Aorta (tissue), 5 donors: ENCODE measurements around the gene MYO18A. TPM values are rescaled to one million over a fixed set of nuclear protein-coding genes. Genes with fewer than 3 reads are reported as not detected.
A peak's percentile ranks its signal among the peaks of the same experiment; 100 is the strongest.

ENCODE experiments used
- ATAC-seq: fragments of 200-7000 bp; cut with Tn5 transposase; one replicate; pipeline ENCODE4 v1.9.1; 2022; ENCODE audit warnings: moderate library complexity; ENCODE audit not compliant: low FRiP score
- DNase-seq, 2 donors: peaks; one replicate each; pipeline ENCODE4 v3.0.0-alpha.2; 2020
- H3K27ac ChIP-seq, 2 donors: one replicate each; pipeline ENCODE4 v1.5.1; 2013; ENCODE audit warnings: low read length in 2 of 2, mild to moderate bottlenecking in 2 of 2, moderate library complexity in 2 of 2, control low read depth in 1 of 2, inconsistent platforms in 1 of 2, low read depth in 1 of 2
- H3K27me3 ChIP-seq, 2 donors: one replicate each; pipeline ENCODE4 v1.6.1; 2013; ENCODE audit warnings: control low read depth in 1 of 2, low read length in 1 of 2, mild to moderate bottlenecking in 1 of 2, moderate library complexity in 1 of 2; ENCODE audit not compliant: insufficient read depth in 2 of 2, control insufficient read depth in 1 of 2
- H3K36me3 ChIP-seq, 2 donors: one replicate each; pipeline ENCODE4 v1.6.1; 2013; ENCODE audit warnings: control low read depth in 1 of 2, low read length in 1 of 2, mild to moderate bottlenecking in 1 of 2; ENCODE audit not compliant: insufficient read depth in 2 of 2, control insufficient read depth in 1 of 2
- H3K4me1 ChIP-seq, 2 donors: one replicate each; pipeline ENCODE4 v1.6.1; 2013; ENCODE audit warnings: low read length in 2 of 2, control low read depth in 1 of 2, mild to moderate bottlenecking in 1 of 2, moderate library complexity in 1 of 2; ENCODE audit not compliant: insufficient read depth in 2 of 2, control insufficient read depth in 1 of 2
- H3K4me3 ChIP-seq, 2 donors: one replicate each; pipeline ENCODE4 v1.5.1; 2013; ENCODE audit warnings: low read length in 2 of 2, control low read depth in 1 of 2, mild to moderate bottlenecking in 1 of 2
- H3K9me3 ChIP-seq: one replicate; pipeline ENCODE4 v1.6.1; 2013; ENCODE audit warnings: mild to moderate bottlenecking, low read length; ENCODE audit not compliant: control insufficient read depth
- WGBS, 2 donors: extraction: QIAGEN DNeasy Blood & Tissue Kit; methylation state at CpG; one replicate each; pipeline ENCODE4 v1.1.7; 2013; 5-methylcytosine and 5-hydroxymethylcytosine counted together
- intact Hi-C, 2 donors: fragments of 100-400 bp; cut with DNase I; formaldehyde crosslinking; loops; one replicate each; pipeline versions ENCODE4 v1.14.2 to v1.15.0; 2022
- polyA plus RNA-seq, 2 donors: library from polyadenylated mRNA; stranded (reverse); fragments of 200-250 nt; gene quantifications; one replicate each; pipeline ENCODE4 v1.2.3, GENCODE V29; 2013
- total RNA-seq, 2 donors: library from RNA; stranded (reverse); fragmentation: NEBNext Ultra II Directional; extraction: Animal tissue kit (Norgen Biotek cat#: 25700); gene quantifications; one replicate each; pipeline ENCODE4 v1.2.1, GENCODE V29; 2021
- donor health status: healthy with polysubstance abuse.
- donor health status: Bipolar disorder and iron deficiency.
- donor health status: DM: no; HTN: no; CAD: no.
- donor health status: DM: no; HTN: no; CAD: no.
- donor health status: DM: yes; HTN: yes; CAD: no.

The MYO18A gene
- total and polyA plus RNA-seq, 4 donors: 17.4 to 116 (median 104) TPM

DNA sequence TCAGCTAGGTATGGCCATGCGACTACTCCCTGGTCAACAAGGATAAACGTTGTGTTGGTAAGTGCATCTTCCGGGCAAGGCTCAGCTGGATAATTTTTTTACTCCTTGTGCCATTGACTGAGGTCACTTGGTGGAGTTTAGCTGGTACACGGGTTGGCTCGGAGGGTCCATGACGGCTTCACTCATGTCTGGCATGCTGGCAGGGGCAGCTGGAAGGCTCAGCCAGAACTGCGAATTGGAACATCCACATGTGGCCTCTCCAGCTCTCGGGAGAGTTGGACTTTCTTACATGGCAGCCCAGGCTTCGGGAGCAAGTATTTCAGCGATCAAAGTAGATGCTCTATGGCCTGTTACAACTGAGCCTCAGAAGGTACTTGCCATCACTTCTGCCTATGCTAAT lies 35.0 kb upstream of the MYO18A start:
- intact Hi-C loops: loop anchor here (5.0 kb wide), 2 partner anchors 33 to 68 kb away; partner anchors contain the start of gene MYO18A (in 1 of the 2)
- H3K27ac ChIP-seq: no peak overlapping the region
- no peaks in the 10 kb centered on the region for H3K4me1 ChIP-seq
- no peaks in the 10 kb centered on the region for H3K36me3 ChIP-seq
- no peaks in the 10 kb centered on the region for H3K9me3 ChIP-seq
- H3K27me3 ChIP-seq: no peaks in the 10 kb centered on the region
- peak in 1 of 2 donors; percentile 19 for DNase-seq
- no peak overlapping the region for H3K4me3 ChIP-seq
- no peak for ATAC-seq
- WGBS, 2 donors: 31 to 44% methylated on average over 10 of the region's 10 CpGs

DNA sequence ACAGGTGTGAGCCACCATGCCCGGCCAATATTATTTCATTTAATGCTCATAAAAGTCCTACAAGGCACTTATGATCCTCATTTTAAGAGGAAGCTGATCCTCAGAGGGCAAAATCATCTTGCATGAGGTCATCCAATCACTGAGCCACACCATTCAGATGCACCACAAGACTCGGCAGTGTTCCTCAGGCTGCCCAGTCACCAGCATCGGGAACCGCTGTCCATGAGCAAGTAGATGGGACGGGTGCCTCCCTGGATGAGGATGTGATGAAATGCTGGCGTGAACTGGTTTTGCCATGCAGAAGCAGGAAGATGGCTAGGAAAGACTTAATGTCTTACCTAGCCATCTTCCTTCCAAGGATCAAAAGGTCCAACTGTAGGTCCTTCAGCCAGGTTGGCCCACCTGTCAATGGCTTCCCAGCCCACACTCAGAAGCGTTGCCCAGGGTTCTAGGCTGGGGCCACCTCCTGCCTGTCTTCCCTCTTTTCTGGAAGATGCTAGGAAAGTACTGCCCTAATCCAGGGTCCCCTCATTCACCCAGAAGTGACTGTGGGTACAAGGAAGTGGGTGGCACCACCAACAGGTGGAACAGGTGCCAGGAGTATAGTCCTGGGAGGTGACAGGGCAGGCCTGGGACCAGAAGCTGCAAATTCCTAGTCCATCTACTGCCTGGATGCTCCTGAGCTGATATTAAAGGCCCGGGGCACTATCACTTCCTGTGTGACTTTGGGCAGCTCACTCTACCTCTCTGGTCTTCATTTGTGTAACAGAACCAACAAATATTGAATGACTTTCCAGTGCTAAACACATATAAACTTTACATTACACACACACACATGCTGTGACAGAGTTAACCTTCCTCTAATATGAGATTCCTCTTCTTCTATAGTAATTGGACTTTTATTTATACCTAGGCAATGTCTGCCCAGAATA lies 34.3 kb upstream of the MYO18A start:
- Histone ChIP-seq H3K9me3 (no peaks in the 10 kb centered on the region), H3K27ac (no peak overlapping the region), H3K4me3 (no peak overlapping the region), H3K4me1 (no peaks in the 10 kb centered on the region), H3K36me3 (no peaks in the 10 kb centered on the region), H3K27me3 (no peaks in the 10 kb centered on the region)
- ATAC-seq (no peak), DNase-seq (peak; percentile 61 to 74)
- intact Hi-C loops: loop anchor here (5.0 kb wide), 2 partner anchors 32 to 67 kb away; partner anchors contain the start of gene MYO18A (in 1 of the 2)
- 91 to 92% methylated on average over 8 of the region's 8 CpGs for WGBS, 2 donors

DNA sequence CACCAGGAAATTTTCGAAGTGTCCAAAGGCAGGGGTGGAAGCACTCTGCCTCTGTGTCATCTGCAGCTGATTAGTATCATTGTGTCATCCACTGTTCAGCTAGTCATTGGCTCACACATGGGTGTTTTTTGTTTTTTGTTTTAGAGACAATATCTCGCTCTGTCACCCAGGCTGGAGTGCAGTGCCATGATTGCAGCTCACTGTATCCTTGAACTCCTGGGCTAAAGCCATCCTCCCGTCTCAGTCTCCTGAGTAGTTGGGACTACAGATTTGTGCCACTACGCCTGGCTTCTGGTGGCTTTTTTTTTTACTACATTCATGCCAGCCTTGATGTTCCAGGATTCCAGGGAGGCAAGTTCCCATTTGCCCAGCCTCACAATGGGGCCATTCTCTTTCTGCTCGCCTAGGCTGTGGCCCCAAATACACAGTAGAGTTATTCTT lies 32.5 kb upstream of the MYO18A start:
- Histone ChIP-seq H3K27me3 (no peaks in the 10 kb centered on the region), H3K36me3 (no peaks in the 10 kb centered on the region), H3K27ac (no peak overlapping the region), H3K4me1 (no peaks in the 10 kb centered on the region), H3K4me3 (no peak overlapping the region), H3K9me3 (no peaks in the 10 kb centered on the region)
- DNase-seq: peak in 1 of 2 donors; percentile 4
- WGBS, 2 donors: 76 to 87% methylated on average over 5 of the region's 5 CpGs
- intact Hi-C loops: no loop called here
- ATAC-seq: no peak

DNA sequence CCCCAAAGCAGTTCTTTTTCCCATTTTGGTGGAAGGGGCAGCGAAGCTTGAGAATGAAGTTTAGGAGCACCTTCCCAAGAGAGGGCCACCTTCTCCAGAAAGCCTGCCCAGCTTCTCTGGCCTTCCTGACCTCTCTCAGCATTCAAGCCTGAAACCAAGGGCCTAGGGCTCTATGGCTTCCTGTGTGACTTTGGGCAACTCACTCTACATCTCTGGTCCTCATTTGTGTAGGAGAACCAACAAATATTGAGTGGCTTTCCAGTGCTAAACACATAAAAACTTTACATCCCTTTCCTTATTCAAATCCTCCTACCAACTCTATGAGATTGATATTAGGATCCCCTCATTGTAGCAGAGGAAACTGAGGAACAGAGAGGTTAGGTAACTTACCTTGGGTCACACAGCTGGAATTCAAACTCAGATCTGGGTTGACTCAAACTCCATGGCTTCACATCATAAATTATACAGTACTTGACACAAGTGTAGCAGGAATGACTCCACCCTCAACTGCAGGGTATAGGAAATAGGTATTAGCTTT lies 32.0 kb upstream of the MYO18A start:
- no peaks in the 10 kb centered on the region for H3K4me1 ChIP-seq
- no peak overlapping the region for H3K4me3 ChIP-seq
- no peaks in the 10 kb centered on the region for H3K27me3 ChIP-seq
- no peak overlapping the region for H3K27ac ChIP-seq
- ATAC-seq (no peak), DNase-seq (peak in 1 of 2 donors; percentile 23)
- H3K36me3 ChIP-seq: no peaks in the 10 kb centered on the region
- WGBS, 2 donors: 100% methylated on average over 1 of the region's 1 CpG
- intact Hi-C loops: no loop called here
- H3K9me3 ChIP-seq: no peaks in the 10 kb centered on the region

DNA sequence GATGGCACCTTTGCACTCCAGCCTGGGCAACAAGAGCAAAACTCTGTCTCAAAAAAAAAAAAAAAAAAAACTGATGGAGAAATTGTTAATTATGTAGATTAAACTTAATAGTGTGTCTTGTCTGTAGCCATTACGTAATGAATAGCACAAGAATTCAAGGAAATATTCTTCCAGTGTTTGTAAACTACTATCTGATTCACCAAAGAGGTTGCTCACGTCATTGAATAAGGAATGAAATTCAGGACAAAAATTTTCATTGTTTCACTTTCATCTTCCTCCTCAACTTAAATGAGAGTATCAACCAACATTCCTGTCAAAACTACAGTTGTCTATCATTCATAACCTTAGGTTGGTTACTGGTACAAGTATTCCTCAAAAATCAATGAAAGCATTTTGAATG lies 30.7 kb upstream of the MYO18A start:
- H3K4me3 ChIP-seq: no peak overlapping the region
- no peaks in the 10 kb centered on the region for H3K9me3 ChIP-seq
- ATAC-seq (no peak), DNase-seq (no peak)
- no peaks in the 10 kb centered on the region for H3K4me1 ChIP-seq
- no peaks in the 10 kb centered on the region for H3K27me3 ChIP-seq
- no peaks in the 10 kb centered on the region for H3K36me3 ChIP-seq
- H3K27ac ChIP-seq: no peak overlapping the region
- intact Hi-C loops: no loop called here
- 86 to 93% methylated on average over 2 of the region's 2 CpGs for WGBS, 2 donors

DNA sequence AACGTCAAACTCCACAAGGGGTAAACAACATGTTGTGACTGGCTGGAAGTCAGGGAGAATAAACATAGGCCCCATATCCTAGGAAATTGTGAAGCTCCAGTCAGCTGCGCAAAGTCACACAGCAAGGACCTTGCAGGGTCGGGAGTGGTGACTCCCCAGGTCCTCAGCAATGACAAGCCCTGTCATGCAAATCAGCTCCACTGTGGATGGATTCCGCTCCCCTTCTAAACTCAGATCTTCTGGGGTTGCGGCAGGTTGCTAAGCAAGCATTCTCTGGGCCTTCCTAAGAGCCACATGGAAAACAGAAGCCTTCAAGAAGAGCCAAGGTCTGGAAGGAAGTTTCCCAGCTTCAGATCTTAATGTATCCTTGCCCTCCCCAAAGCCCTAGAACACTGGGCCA lies 28.9 kb upstream of the MYO18A start:
- intact Hi-C loops: no loop called here
- no peak for DNase-seq
- H3K36me3 ChIP-seq: no peaks in the 10 kb centered on the region
- no peaks in the 10 kb centered on the region for H3K27me3 ChIP-seq
- H3K4me3 ChIP-seq: no peak overlapping the region
- H3K4me1 ChIP-seq: no peaks in the 10 kb centered on the region
- H3K27ac ChIP-seq: no peak overlapping the region
- WGBS, 2 donors: 90 to 91% methylated on average over 5 of the region's 5 CpGs
- ATAC-seq: no peak
- no peaks in the 10 kb centered on the region for H3K9me3 ChIP-seq

DNA sequence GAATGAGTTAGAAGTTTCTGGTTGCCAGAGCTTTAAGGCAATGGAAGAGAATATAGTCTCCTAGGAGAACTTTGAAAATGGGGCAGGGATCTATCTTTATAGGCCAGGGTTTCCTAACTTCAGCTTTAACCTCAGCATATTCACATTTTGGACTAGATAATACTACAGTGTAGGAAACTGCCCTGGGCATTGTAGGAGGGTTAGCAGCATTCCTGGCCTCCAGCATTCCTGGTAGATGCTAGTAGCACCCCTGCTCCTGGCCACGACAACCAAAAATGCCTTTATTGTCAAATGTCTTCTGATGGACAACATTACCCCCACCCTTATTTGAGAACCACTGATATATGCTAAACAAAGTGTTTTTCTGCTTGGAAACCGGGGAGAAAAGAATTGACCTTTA lies 27.8 kb upstream of the MYO18A start:
- Histone ChIP-seq H3K27ac (no peak overlapping the region), H3K27me3 (no peaks in the 10 kb centered on the region), H3K9me3 (no peaks in the 10 kb centered on the region), H3K4me1 (no peaks in the 10 kb centered on the region), H3K36me3 (no peaks in the 10 kb centered on the region), H3K4me3 (no peak overlapping the region)
- DNase-seq (no peak), ATAC-seq (no peak)
- 92 to 94% methylated on average over 2 of the region's 2 CpGs for WGBS, 2 donors
- intact Hi-C loops: no loop called here

DNA sequence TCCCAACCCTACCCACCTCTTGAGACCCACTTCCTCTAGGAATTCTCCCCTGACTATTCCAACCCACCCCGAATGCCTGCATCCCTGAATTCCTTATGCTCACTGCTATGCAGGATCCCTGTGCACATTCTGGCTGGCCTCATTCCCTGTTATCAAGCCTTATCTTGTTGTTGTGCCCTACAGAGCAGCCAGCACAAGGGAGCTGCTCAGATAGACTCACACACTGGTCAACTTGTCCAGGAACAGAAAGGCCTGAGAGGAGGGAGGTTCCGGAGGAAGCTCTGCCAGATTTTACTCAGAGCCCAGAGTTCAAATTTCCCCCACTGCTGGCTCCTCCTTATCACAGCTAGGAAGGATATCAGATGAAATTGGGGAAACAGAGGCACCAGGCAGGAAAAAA lies 24.8 kb upstream of the MYO18A start:
- H3K27ac ChIP-seq: no peak overlapping the region
- no peak for ATAC-seq

More for the DNA sequence above, 24.8 kb upstream of the MYO18A start:
- Histone ChIP-seq H3K27me3 (no peaks in the 10 kb centered on the region), H3K9me3 (no peaks in the 10 kb centered on the region), H3K4me1 (no peaks in the 10 kb centered on the region), H3K36me3 (no peaks in the 10 kb centered on the region), H3K4me3 (no peak overlapping the region)
- intact Hi-C loops: no loop called here
- WGBS, 2 donors: 31 to 40% methylated on average over 2 of the region's 2 CpGs
- DNase-seq: no peak
